ENCODE data around the gene JPH4.

Gene JPH4

DNA sequence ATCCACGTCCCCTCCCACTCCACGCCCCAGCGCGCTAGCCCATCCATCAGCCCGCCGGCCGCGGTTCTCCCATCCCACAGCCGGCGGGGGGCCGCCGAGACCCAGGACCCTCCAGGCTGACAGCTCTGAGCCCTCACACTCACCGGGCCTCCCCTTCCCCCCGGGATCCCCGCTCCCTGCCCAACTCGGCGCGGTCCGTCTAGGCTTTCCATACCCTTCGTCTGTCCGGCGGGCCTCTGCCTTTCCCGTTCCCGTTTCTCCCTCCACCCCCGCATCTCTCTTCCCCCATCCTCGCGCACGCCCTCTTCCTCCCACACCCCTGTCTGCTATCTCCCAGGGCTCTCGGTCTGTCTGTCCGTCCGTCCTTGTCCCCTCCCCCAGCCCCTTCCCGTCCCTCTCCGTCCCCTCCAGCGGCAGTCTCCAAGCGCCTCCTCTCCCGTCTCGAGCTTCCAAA, 27.8 kb downstream of the JPH4 start:
- TF ChIP-seq CTCF (IDR thresholded peaks at IDR 0.05; ENCODE audit: insufficient read depth, missing control alignments) = no peak
- no peak for DNase-seq (ENCODE audit: insufficient read length, low spot score)
- FAIRE-seq = no peak

GRCh38 chr14:23550131-23550811, 28.3 kb downstream of the JPH4 start:
- FAIRE-seq (no peak), DNase-seq (ENCODE audit: insufficient read length, low spot score) (no peak)
- no peak for TF ChIP-seq CTCF (IDR thresholded peaks at IDR 0.05; ENCODE audit: insufficient read depth, missing control alignments)

- no peak for TF ChIP-seq CTCF (IDR thresholded peaks at IDR 0.05; ENCODE audit: insufficient read depth, missing control alignments)
- DNase-seq (ENCODE audit: insufficient read length, low spot score) (no peak), FAIRE-seq (no peak)
Observed at GRCh38 chr14:23548351-23549318, 30.0 kb downstream of the JPH4 start.

GRCh38 chr14:23547924-23548323, 30.7 kb downstream of the JPH4 start:
- no peak for FAIRE-seq

DNA sequence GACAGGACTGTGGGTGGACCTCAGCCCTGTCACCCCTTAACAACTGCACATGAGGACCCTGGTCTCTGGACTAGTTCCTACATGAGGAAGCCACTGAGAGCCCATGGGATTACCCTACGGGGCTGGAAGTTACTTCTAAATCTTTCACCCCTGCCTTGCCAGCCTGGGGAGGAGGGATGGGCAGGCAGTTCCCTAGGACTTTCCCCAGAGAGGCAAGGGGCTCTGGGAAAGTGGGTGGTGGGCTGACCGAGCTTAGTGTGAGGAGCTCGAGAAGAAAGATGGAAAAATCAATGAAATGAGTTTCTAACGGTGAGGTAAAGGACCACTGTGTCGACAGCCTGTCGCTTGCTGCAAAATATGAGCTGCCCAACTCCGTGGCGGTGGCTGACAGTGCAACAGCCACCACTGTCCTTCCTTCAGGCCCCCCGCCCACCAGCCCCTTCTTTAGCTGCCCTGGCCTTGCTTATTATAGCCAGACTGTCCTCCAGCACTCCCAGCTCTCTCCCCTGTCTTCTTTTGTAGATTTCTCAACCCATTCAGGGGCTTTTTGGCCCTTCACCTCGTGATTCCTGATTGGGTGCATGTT, 32.0 kb downstream of the JPH4 start:
- no peak for TF ChIP-seq CTCF (IDR thresholded peaks at IDR 0.05; ENCODE audit: insufficient read depth, missing control alignments)
- FAIRE-seq (no peak), DNase-seq (ENCODE audit: insufficient read length, low spot score) (no peak)

More at GRCh38 chr14:23547924-23548323, 30.7 kb downstream of the JPH4 start:
- no peak for TF ChIP-seq CTCF (IDR thresholded peaks at IDR 0.05; ENCODE audit: insufficient read depth, missing control alignments)
- no peak for DNase-seq (ENCODE audit: insufficient read length, low spot score)

DNA sequence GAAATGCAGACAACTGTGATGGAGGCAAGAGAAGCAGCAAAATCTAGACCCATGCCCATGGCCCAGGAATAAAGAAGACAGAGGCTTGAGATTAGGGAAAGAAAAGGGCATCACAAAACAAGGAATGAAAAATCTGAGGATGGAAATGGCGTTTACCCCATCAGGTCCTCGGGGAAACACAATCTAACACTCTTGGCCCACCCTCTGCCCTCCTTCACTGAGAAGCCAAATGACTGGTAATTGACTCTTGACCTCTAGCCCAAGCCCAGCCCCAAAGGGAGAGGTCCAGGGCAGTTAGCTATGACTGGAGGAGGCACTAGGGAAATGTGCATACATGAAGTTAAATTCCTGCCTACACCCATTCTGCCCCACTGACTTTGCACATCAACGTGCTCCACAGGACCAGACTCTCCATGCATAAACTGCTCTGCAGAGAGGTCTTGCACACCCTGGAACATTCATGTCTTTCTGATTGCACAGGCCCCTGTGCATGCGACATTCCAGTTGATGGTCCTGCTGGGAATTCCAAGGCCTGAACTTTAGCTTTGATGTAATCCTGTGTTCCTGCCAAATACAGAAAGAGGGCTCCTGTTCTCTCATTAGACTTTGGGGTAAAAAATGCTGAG, 32.7 kb downstream of the JPH4 start:
- no peak for DNase-seq (ENCODE audit: insufficient read length, low spot score)
- FAIRE-seq = no peak
- no peak for TF ChIP-seq CTCF (IDR thresholded peaks at IDR 0.05; ENCODE audit: insufficient read depth, missing control alignments)
